DMS114 treated with DMSO at 0.1 percent for 48 hours (cell line): ENCODE results near the gene CCDC50.

ENCODE experiments used
- DNase-seq: peaks from one replicate; lab custom pipeline; 2025; ENCODE audit not compliant: unreplicated experiment; lab: John Stamatoyannopoulos, UW

The CCDC50 gene

DNA sequence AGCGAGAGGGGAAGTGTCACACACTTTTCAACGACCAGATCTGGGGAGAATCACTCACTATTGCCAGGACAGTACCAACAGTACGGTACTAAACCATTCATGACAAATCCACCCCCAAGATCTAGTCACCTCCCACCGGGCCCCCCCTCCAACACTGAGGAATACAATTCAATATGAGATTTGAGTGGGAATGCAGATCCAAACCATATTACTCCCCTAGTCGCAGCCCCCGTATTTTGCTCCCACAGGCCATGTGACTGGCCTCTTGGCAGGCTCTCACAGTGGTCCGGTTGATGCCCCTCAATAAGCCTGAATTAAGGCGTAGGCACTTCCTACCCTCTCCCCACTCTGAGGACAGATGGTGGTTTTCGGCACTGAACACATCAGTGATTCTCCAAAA, 86.4 kb downstream of the CCDC50 start:
- DNase-seq = no peak

DNA sequence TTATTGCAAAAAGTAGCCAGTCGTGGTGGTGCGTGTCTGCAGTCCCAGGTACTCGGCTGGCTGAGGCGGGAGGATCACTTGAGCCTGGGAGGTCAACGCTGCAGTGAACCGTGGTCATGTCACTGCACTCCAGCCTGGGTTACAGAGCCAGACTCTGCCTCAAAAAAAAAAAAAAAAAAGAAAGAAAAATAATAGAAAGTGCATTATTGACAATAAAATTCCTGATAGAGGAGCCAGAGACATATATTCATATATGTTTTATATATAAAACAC, 88.2 kb downstream of the CCDC50 start:
- no peak for DNase-seq

DNA sequence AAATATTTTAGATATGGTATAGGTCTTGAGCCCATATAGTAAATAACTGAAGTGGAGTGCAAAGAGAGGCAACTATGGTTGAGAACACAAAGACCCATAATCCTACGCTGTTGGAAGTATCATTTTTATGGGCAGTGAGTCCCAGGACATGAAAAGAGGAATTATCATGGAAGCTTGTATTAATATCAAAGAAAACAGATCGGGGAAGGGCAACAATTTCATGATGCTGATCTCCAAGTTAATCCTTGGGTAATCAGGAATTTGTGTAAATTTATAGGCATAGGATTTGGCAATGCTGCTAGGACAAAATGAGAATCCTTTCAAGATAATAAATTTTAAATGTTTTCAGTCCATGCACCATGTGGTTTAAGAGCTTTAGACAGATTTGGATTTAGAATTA, 91.6 kb downstream of the CCDC50 start:
- DNase-seq = no peak

DNA sequence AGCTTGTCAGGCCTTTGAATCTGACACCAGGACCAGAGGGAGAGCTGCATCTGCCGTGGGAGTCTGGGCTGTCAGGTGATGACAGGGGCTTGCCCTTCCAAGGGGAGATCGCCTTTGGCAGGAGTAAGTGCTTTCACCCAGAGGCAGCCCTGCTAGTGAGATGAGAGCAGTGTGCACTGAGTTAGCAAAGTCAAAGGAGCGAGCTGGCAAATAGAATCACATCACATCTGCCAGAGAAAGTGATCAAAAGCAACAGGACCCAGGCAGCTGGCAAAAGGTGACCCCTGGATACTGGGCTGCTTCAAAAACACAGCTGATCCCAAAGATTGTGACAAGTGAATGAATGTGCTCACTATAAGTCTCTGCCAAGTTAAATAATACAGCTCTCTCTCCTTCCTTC, 95.7 kb downstream of the CCDC50 start:
- DNase-seq = no peak

DNA sequence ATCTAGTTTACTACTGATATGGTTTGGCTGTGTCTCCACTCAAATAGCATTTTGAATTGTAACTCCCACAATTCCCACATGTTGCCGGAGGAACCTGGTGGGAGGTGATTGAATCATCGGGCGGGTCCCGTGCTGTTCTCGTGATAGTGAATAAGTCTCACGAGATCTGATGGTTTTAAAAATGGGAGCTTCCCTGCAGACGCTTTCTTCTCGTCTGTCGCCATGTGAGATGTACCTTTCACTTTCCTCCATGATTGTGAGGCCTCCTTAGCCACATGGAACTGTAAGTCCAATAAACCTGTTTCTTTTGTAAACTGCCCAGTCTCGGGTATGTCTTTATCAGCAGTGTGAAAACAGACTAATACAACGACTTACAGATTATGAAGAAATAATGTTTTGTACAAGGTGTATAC, 96.1 kb downstream of the CCDC50 start:
- no peak for DNase-seq

DNA sequence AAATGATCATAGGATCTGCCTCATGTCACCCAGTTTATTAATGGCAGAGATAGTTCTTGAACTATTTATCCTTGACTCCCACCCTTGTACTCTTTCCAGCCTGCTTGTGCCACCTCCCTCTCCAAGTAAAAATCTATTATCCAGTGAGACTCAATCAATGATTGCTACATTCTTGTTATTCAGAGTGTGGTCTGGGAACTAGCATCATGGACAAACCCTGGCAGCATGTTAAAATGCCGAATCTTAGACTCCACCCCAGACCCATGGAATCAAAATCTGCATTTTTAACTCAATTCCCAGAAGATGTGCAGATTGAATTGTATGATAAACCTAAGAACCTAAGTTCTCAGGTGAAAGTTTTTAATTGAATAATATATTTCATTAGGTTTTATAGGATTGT, 97.1 kb downstream of the CCDC50 start:
- DNase-seq = no peak

DNA sequence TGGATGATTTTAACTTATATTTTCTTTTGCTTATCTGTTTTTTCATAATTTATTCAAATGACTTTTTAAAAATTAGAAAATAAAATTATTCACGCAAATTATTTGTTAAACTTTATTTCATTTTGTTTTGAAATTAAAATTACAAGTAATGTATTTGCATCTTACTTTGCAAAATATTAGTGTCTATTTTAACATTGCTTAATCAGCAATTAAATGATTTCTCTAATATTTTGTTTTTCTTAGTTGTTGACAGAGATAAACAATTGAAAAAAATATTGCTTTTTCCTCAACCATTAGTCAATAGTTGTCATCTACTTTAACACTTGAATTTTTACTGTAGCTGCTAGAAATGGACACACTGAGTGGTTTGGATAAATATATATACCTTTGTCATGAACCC, 99.0 kb downstream of the CCDC50 start:
- DNase-seq = no peak

DNA sequence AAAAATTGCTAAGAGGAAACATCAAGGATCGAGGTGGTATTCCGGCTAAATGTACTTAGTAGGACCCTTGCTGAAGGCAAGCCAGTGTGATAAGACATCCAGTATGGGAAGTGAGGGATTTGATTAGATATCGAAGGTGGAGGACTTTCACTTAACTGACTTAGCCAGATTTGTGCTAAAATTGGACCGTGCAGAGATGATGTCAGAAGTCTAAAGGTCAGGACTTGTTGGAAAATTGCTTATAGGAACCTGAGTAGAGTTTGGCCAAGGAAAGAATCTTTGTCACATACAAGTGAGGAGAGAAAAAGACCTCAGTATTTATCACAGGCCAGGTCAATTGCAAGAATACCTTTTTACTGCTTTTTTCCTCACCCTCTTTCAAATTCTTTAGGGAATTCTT, 100.9 kb downstream of the CCDC50 start:
- DNase-seq = no peak

DNA sequence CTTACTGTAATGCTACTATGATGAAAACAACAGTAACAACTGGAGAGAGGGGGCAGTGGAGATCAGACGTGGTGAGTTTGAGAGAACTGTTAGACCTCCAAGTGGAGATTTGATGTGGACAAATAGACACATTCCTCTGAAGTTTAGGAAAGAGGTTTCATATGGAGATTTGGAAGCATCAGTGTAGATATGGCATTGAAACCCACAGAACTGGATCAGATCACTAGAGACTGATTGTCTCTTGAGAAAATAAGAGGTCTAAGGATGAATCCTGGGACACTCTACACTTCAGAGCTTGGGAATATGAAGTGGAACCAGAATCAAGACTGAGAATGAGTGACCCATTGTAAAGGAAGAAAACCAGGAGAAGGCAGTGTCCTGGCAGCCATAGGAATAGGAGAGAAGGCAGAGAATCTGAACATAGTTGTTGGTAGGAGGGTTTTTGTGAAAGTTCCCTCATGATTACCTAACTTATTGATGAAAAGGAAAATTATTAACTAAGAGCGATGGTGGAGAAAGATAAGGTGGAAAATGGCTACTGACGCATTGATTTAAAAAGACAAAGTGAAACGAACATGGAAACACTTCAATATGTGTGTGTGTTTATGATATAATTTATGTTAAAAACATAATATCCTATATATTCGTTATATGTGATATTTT, 102.1 kb downstream of the CCDC50 start:
- DNase-seq = no peak

DNA sequence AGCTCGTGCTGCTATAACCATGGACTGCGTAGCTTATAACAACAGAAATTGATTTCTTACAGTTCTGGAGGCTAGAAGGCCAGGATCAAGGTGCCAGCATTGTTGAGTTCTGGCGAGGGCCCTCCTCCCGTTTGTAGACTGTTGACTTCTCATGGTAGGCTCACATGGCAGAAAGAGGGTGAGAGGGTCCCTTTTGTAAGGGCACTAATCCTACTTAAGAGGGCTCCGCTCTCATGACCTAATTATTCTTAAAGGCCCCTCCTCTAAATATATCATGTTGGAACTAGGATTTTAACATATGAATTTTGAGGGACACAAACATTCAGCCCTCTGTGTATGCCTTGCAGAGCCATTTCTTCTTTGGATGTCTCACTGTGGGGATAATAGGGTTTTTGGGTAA, 103.0 kb downstream of the CCDC50 start:
- no peak for DNase-seq

DNA sequence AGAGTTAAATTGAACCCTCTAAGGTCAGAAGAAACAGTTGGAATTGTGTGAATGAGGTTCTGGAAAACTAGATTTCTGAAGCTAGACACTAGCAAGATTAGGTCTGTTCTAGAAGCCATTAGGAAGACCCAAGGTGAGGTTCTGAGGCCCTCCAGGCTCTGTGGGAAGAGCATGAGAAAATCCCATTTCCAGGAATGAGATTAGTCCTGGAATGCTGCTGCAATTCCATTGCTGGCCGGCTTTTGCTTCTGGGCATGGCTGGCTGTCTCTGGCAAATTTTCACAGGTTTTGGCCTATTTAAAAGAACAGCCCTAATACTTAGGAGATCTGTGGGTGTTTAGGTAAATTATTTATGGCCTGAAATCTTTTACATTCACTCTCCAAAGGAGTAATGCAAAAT, 104.8 kb downstream of the CCDC50 start:
- no peak for DNase-seq

DNA sequence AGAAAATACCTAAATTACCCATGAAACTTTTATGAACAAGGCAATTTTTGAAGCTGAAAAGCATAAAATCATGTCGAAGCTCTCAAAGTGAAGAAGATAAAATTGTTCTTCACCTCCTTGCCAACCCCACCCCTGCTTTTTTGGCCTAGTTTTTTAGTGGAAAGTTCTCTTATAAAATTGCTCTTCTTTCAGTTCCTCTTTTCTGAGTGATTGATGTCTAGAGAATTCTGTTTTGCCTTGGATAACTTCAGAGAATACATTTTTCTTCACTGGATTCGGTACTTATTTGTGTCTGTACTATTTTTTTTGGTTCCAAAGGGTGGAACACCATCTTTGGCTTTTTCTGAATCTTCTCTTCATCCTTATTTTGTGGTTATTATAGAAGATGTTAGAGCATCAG, 106.8 kb downstream of the CCDC50 start:
- no peak for DNase-seq

DNA sequence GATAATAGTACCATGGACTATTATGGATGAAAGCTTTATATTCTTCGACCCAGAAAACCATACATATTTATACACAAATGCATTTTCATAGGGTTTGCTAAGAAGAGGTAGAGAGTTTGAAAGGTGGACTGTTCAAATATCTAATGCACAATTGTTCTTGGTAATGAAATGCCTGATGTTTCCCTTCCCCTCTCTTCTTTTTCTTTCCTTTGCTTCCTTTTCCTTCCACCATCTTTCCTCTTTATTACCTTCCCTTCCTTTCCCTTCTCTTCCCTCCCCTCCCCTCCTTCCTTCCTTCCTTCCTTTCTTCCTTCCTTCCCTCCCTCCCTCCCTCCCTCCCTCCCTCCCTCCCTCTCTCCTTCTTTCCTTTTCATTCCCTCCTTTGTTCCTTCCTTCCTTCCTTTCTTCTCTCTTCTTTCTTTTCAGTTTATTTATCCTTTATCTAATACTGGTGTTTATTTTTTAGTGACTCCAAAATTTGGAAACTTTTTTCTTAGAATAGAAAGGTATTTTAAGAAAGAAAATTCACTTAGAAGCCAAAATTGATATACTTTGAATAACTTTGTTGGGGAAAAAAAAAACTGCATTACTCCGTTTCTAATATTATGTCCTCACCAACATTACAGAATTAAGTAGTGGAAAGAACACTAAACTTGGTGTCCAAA, 109.1 kb downstream of the CCDC50 start:
- DNase-seq = no peak

DNA sequence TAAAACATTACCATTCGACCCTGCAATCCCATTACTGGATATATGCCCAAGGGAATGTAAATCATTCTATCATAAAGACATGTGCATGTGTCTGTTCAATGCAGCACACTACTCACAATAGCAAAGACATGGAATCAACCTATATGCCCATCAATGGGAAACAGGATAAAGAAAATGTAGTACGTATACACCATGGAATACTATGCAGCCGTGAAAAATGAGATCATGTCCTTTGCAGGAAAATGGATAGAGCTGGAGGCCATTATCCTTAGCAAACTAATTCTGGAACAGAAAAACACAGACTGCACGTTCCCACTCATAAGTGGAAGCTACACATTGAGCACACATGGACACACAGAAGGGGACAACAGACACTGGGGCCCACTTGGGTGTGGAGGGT, 111.3 kb downstream of the CCDC50 start:
- no peak for DNase-seq

DNA sequence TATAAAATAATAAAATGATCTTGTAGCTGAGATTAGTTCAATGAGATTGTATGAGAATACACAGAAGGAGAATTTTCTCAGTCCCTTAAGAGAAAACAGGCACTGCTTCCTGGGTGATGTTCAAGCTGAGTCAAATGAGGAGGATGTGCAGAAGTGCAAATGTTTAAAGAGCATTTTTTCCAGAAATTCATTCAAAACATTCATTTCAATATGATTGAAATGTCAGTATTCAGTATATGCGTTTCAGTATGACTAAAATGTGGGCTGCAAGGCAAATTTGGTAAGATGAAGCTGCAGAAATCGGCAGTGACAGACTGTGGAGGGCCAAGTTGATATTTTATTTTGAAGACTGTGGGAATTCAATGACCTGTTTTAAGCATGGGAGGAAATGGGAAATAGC, 112.5 kb downstream of the CCDC50 start:
- no peak for DNase-seq

DNA sequence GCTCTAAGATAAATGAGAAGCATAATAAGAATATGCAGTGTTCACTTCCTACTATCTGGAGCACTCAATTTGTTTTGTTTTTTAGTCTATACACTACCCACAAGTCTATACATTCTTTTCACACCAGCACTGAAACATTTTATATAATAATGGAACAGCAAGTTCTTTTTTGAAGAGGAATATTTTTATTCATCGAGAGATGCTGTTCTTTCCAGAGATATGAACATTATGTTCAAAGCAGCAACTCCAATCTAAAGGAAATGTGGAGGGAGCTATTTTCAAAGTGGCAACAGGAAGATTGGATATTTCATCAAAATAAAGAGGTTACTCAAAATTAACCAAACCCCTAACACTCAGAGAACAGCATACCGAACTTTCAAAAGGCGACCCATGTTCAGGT, 115.4 kb downstream of the CCDC50 start:
- DNase-seq = no peak
